Activated naive CD8-positive, alpha-beta T cell treated with anti-CD3 and anti-CD28 coated beads, Interleukin-2, amount 10 ng/mL, durations not matched to agents 7 days and 5 days (primary cell): ENCODE data around the gene CER1. TPM values are rescaled to one million over a fixed set of nuclear protein-coding genes. Genes with fewer than 3 reads are reported as not detected.

Experiments used
- ATAC-seq: fragments of 150-1000 bp; cut with Tn5 transposase; one replicate; pipeline ENCODE4 v1.10.0; 2021; ENCODE audit warnings: low read depth, moderate library complexity
- POLR2A ChIA-PET: fragments of 350-600 bp; sonication (Branson Sonifier 250); formaldehyde crosslinking; loops from one replicate; lab custom pipeline; 2021; ENCODE audit warnings: antibody characterized with exemption; lab: Charles Lee
- DNase-seq: peaks from one replicate; pipeline ENCODE4 v3.0.0; 2021
- H3K27ac Mint-ChIP-seq: one replicate; pipeline ENCODE4 v1.8.0; 2022; ENCODE audit warnings: mild to moderate bottlenecking, mixed read lengths
- H3K27me3 Mint-ChIP-seq: one replicate; pipeline ENCODE4 v1.8.0; 2022; ENCODE audit warnings: mild to moderate bottlenecking, moderate library complexity, mixed read lengths
- H3K36me3 Mint-ChIP-seq: one replicate; pipeline ENCODE4 v1.8.0; 2021; ENCODE audit warnings: mild to moderate bottlenecking, mixed read lengths
- H3K4me1 Mint-ChIP-seq: one replicate; pipeline ENCODE4 v1.8.0; 2021; ENCODE audit warnings: mixed read lengths
- H3K4me3 Mint-ChIP-seq: one replicate; pipeline ENCODE4 v1.8.0; 2022; ENCODE audit warnings: mild to moderate bottlenecking, moderate library complexity, mixed read lengths
- H3K9me3 Mint-ChIP-seq: one replicate; pipeline ENCODE4 v1.8.0; 2021; ENCODE audit warnings: mixed read lengths
- total RNA-seq, 2 experiments: library from RNA; stranded (reverse); gene quantifications; one replicate each; pipeline ENCODE4 v1.2.3, GENCODE V29; 2021

CER1 gene, protein sequence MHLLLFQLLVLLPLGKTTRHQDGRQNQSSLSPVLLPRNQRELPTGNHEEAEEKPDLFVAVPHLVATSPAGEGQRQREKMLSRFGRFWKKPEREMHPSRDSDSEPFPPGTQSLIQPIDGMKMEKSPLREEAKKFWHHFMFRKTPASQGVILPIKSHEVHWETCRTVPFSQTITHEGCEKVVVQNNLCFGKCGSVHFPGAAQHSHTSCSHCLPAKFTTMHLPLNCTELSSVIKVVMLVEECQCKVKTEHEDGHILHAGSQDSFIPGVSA
- total RNA-seq = not detected

DNA sequence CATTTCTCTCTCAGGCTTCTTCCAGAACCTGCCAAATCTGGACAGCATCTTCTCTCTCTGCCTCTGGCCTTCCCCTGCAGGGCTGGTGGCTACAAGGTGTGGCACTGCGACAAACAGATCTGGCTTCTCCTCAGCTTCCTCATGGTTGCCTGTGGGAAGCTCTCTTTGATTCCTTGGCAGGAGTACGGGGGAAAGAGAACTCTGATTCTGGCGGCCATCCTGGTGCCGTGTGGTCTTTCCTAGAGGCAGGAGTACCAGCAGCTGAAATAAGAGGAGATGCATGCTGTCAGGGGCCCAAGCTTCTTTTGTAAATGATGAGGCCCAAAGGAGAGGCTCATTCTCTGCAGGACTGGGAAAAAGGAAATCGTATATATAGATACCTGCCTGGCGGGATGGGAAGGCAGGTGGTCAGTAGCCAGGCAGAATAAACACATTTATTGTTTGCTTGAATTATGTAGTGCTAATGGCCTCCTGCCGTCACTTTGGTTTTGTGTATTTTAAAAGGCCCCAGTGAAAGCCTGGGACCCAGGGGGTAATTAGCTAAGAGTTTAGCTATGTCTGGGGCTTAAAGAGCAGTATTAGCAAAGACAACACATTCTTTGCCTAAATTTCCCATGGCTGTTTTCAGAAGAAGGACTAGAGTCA is at the start of gene CER1:
Gene CER1 (minus strand): TSS at position 343 of the 645 bp plus-strand sequence. CDS start 61 bp downstream, at position 282.
- peaks cover 20% of the 10 kb centered on the region for H3K27me3 Mint-ChIP-seq

DNA sequence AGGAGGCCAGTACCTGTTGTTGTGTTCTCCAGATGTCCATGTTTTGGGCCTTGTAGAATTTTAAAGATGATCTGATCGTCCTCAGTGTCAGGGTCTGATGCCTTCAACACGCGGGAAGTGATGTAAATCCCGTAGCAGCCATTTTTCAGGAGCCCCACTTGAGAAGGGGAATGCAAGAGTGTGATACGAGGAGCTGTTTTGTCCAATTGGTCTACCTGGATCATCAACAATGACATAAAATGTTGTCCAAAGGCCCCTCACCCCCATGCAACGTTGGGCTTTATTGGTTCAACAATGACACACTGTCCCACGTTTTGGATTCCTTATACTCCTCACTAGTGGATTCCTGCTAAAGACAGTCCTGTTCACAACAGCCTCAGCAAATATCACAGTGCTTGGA is 48.1 kb upstream of the CER1 start:
- no peak for DNase-seq
- Mint-ChIP-seq H3K4me3 (no peak overlapping the region), H3K27ac (no peak overlapping the region), H3K27me3 (peaks cover 14% of the 10 kb centered on the region), H3K9me3 (no peaks in the 10 kb centered on the region), H3K4me1 (peaks cover 3% of the 10 kb centered on the region), H3K36me3 (no peaks in the 10 kb centered on the region)
- POLR2A ChIA-PET = no interaction called here
- no peak for ATAC-seq

More for the DNA sequence above, at the start of gene CER1:
- Mint-ChIP-seq H3K9me3 (no peaks in the 10 kb centered on the region), H3K27ac (no peak within 1 kb of the TSS), H3K4me1 (no peaks in the 10 kb centered on the region), H3K36me3 (no peaks in the 10 kb centered on the region), H3K4me3 (no peak within 1 kb of the TSS)
- ATAC-seq (no peak), DNase-seq (no peak)
- POLR2A ChIA-PET = no interaction called here

DNA sequence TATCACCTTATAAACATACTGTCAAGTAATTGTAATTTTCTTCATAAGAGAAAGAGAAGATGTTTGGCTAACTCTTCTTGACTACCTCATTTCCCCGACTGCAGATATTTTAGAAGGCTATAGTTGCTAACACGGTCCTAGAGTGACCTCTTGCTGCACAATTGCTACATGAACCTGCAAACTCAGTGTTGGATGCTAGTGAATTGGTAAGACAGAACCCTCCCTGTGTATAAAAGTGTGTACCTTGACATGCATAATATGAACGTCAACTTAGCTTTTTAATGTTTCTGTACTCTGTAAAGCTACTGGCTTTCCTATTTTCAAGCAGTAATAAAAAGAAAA is 46.7 kb upstream of the CER1 start:
- POLR2A ChIA-PET = no interaction called here
- no peak for DNase-seq
- Mint-ChIP-seq H3K36me3 (no peaks in the 10 kb centered on the region), H3K4me1 (peaks cover 3% of the 10 kb centered on the region), H3K27me3 (peaks cover 16% of the 10 kb centered on the region), H3K9me3 (no peaks in the 10 kb centered on the region), H3K4me3 (no peak overlapping the region), H3K27ac (no peak overlapping the region)
- no peak for ATAC-seq

DNA sequence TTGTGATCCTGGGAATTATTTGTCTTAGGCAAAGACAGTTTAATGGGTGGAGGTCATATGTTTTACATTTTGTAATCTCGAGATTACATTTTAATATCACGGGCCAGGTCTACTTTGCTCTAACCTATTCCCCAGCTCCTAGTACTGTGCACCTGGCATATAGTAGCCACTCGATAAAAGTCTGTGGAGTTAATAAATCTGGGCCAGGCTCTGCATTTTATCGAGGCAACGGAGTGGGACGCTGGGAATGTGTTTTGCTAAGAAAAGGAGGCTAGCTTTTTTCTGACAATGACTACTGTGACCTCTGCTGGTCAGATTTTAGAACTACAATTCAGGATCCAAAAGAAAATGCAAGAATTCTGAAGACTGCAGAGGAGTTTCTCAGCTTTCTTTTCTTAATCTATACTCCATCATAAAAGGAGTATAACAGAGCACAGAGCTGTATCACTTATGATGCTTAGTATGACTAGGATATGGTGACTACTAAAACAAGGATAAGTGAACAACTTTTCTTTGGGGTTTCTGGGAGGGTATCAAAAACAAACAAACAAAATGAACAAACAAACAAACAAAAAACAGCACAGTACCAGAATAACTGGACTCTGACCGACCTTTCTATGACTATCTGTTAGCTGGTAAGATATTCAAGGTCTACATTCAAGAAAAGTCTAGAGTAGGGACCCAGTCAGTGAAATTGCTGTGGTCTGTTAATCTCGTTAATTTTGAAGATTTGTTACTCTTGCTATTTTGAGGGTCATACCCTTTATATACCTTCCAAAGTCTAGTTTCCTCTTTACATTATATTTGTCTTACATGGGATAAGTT is 46.1 kb upstream of the CER1 start:
- POLR2A ChIA-PET = no interaction called here
- Mint-ChIP-seq H3K36me3 (no peaks in the 10 kb centered on the region), H3K9me3 (no peaks in the 10 kb centered on the region), H3K4me3 (no peak overlapping the region), H3K4me1 (peaks cover 3% of the 10 kb centered on the region), H3K27ac (no peak overlapping the region), H3K27me3 (peaks cover 16% of the 10 kb centered on the region)
- ATAC-seq = no peak
- no peak for DNase-seq

DNA sequence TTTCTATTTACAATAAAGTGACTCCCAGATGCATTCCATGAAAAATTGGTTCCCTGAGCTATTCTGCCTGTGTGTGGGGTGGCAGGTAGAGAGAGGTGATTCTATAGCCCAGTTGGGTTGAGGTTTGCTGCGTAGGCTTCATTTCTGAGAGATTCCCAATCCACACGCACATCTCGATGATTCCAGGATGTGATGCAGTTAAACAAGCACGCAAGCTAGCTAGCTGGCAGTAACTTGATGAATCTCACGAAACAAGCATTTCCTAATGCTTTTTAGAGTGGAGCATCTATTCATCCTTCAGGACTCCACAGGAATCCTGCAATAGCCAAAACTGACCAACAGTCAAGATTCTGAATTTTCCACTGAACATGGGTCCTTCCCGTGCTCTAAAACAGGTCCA is 43.8 kb upstream of the CER1 start:
- no peak overlapping the region for H3K27ac Mint-ChIP-seq
- H3K36me3 Mint-ChIP-seq = no peaks in the 10 kb centered on the region
- ATAC-seq (no peak), DNase-seq (no peak)
- peaks cover 3% of the 10 kb centered on the region for H3K4me1 Mint-ChIP-seq
- no peak overlapping the region for H3K4me3 Mint-ChIP-seq
- H3K9me3 Mint-ChIP-seq = no peaks in the 10 kb centered on the region
- H3K27me3 Mint-ChIP-seq = peaks cover 10% of the 10 kb centered on the region
- POLR2A ChIA-PET = no interaction called here

DNA sequence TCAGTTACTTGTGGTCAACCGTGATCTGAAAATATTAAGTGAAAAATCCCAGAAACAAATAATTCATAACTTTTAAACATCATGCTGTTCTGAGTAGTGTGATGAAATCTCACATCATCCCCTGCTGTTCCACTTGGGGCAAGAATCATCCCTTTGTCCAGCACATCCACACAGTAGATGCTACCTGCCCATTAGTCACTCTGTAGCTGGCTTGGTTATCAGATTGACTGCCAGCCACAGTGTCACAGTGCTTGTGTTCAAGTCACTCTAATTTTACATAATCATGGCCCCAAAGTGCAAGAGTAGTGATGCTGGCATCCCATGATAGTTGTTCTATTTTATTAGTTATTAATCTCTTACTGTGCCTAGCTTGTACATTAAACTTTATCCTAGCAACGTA is 39.1 kb upstream of the CER1 start:
- no peak overlapping the region for H3K27ac Mint-ChIP-seq
- ATAC-seq (no peak), DNase-seq (no peak)
- POLR2A ChIA-PET = no interaction called here
- H3K27me3 Mint-ChIP-seq = peaks cover 4% of the 10 kb centered on the region
- no peaks in the 10 kb centered on the region for H3K36me3 Mint-ChIP-seq
- H3K4me1 Mint-ChIP-seq = no peaks in the 10 kb centered on the region
- H3K4me3 Mint-ChIP-seq = no peak overlapping the region
- H3K9me3 Mint-ChIP-seq = no peaks in the 10 kb centered on the region

DNA sequence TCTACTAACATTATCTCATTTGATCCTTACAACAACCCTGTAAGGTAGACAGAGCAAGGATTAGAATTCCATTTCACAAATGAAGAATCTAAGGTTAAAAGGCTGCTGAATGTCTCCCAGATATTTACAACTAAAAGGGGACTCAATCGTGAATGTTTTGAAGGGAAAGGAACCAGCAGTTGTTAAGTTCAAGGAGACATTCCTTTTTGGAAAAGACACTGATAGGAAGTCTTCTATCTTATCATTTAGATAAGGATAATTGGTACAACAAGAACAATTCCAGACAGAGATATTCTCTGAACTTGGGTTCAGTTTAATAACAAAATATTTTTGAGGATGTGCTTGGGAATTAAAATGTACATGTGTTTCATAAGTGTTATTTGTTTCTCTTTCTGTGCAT is 37.5 kb upstream of the CER1 start:
- POLR2A ChIA-PET = no interaction called here
- Mint-ChIP-seq H3K4me3 (no peak overlapping the region), H3K36me3 (no peaks in the 10 kb centered on the region), H3K9me3 (no peaks in the 10 kb centered on the region), H3K27me3 (peaks cover 4% of the 10 kb centered on the region), H3K4me1 (no peaks in the 10 kb centered on the region), H3K27ac (no peak overlapping the region)
- no peak for ATAC-seq
- no peak for DNase-seq

DNA sequence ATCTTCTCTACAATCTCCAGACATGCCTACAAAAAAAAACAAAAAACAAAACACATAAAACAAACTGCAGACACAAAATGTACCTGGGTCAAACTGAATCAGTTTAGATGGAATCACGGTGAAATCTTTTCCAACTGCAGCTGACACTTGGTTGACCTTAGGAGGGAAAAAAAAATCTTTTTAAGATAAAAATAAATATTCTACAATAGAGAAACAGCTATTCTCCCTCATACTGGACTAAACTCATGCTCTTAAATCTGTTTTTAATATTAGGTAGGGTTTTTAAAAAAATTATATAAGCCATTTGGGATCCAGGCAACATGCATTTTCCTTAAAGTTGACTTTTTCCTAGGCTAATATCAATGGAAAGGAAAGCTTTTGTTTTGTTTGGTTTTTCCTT is 33.8 kb upstream of the CER1 start:
- Mint-ChIP-seq H3K4me3 (no peak overlapping the region), H3K27me3 (peaks cover 14% of the 10 kb centered on the region), H3K27ac (no peak overlapping the region), H3K4me1 (no peaks in the 10 kb centered on the region), H3K36me3 (no peaks in the 10 kb centered on the region), H3K9me3 (no peaks in the 10 kb centered on the region)
- DNase-seq = no peak
- ATAC-seq = no peak
- POLR2A ChIA-PET = no interaction called here

DNA sequence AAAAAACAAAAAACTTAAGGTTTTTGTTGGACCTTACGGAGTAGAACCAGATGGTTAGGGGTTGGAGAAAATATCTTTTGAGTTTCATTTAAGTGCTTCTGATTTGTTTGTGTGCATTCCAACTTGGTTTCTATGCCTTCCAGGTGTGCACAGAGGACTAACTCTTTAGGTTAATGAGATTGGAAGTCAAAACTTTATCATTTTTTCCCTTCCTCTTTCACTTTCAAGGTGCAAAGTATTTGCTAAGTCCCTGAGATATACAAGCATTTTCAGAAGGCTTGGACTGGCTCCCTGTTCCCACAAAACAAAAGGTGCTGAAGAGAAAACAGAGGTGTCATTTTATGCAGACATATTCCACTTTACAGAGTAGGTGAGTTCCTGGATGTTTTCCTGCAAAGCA is 30.3 kb upstream of the CER1 start:
- H3K36me3 Mint-ChIP-seq = no peaks in the 10 kb centered on the region
- H3K27ac Mint-ChIP-seq = no peak overlapping the region
- no peak for DNase-seq
- ATAC-seq = no peak
- H3K4me1 Mint-ChIP-seq = no peaks in the 10 kb centered on the region
- H3K4me3 Mint-ChIP-seq = no peak overlapping the region
- H3K27me3 Mint-ChIP-seq = peaks cover 26% of the 10 kb centered on the region
- POLR2A ChIA-PET = no interaction called here
- H3K9me3 Mint-ChIP-seq = no peaks in the 10 kb centered on the region

DNA sequence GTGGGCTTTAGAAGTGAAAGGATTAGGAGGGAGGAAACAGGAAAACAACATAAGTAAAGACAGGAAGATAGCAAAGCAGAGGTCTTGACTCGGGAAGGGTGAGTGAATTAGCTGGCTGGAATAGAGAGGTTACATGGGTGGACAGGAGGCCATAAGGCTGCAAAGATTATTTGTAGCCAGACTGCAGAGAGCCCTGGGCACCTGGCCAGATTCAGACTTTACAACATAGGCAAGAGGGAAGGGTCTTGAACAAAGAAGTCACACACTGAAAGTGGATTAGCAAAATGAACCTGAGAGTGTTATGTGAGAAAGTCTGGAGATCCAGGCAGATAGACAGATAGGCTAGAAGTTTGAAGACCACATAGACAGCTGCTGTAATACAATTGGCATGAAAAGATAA is 29.7 kb upstream of the CER1 start:
- Mint-ChIP-seq H3K4me3 (no peak overlapping the region), H3K27ac (no peak overlapping the region), H3K4me1 (no peaks in the 10 kb centered on the region), H3K9me3 (no peaks in the 10 kb centered on the region), H3K36me3 (no peaks in the 10 kb centered on the region), H3K27me3 (peaks cover 26% of the 10 kb centered on the region)
- DNase-seq (no peak), ATAC-seq (no peak)
- POLR2A ChIA-PET = no interaction called here

DNA sequence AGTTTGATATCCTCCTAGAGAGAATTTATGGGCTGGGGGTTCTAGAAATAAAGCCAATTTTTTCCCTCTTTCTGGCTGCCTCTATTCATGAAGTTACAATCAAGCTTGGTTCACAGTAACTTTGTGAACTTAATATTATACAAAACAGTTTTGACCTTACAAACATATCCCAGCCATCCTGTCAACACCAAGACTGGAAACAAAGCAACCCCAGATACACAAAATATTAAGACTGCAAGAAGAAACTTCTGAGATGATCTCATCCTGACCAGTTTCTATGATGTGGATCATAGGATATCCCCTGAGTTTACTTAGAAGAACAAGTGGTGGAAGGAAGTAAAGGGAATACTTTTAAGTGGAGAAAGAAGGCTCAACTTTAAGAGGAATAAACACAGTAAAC is 28.3 kb upstream of the CER1 start:
- no peak overlapping the region for H3K4me3 Mint-ChIP-seq
- POLR2A ChIA-PET = no interaction called here
- peaks cover 26% of the 10 kb centered on the region for H3K27me3 Mint-ChIP-seq
- DNase-seq (no peak), ATAC-seq (no peak)
- H3K36me3 Mint-ChIP-seq = no peaks in the 10 kb centered on the region
- no peaks in the 10 kb centered on the region for H3K9me3 Mint-ChIP-seq
- no peaks in the 10 kb centered on the region for H3K4me1 Mint-ChIP-seq
- H3K27ac Mint-ChIP-seq = no peak overlapping the region

DNA sequence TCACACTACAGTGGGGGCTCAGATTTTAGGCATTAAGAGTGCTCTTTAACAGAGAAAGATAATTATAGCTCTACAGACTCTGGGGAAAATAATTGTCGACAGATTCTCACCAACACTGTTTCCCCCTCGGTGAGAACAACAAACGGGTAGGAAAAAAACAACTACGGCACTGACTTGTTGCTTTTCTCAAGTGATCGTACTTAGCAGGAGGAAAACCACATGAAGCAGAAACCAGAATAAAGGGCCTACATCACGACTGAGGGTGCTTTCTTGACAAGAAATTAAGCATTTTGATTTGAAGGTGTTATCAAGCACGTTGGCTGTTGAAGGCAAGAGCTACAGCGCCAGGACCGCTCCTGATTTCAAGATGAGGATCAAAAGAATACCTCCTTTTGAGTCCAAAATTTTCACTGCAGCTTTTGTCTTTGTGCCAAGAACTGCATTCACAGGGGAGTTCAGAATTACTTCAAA is 27.2 kb upstream of the CER1 start:
- no peak overlapping the region for H3K27ac Mint-ChIP-seq
- no peaks in the 10 kb centered on the region for H3K9me3 Mint-ChIP-seq
- H3K4me1 Mint-ChIP-seq = no peaks in the 10 kb centered on the region
- no peak for DNase-seq
- no peak for ATAC-seq
- no peaks in the 10 kb centered on the region for H3K36me3 Mint-ChIP-seq
- peaks cover 27% of the 10 kb centered on the region for H3K27me3 Mint-ChIP-seq
- H3K4me3 Mint-ChIP-seq = no peak overlapping the region
- POLR2A ChIA-PET = no interaction called here

DNA sequence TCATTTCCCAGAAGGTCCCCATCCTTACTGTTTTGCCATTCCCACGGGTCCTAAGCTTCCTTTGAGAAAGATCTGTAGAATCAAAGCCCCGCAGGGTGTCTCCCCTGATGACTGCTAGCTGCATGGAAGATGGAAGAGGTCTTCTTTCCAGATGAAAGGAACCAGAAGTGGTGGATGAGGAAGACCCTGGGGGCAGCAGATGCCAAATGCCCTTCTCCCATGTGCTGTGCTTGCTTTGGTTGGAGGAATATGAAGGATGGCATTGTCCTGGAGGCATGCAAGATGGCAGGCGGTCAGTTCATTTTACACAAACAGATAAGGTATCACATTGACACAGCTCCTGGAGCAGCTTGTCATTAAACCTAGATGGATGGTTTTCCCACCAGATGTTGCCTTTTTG is 25.8 kb upstream of the CER1 start:
- Mint-ChIP-seq H3K9me3 (no peaks in the 10 kb centered on the region), H3K4me3 (no peak overlapping the region), H3K27ac (no peak overlapping the region), H3K36me3 (no peaks in the 10 kb centered on the region), H3K27me3 (peaks cover 20% of the 10 kb centered on the region), H3K4me1 (no peaks in the 10 kb centered on the region)
- ATAC-seq (no peak), DNase-seq (no peak)
- POLR2A ChIA-PET = no interaction called here

DNA sequence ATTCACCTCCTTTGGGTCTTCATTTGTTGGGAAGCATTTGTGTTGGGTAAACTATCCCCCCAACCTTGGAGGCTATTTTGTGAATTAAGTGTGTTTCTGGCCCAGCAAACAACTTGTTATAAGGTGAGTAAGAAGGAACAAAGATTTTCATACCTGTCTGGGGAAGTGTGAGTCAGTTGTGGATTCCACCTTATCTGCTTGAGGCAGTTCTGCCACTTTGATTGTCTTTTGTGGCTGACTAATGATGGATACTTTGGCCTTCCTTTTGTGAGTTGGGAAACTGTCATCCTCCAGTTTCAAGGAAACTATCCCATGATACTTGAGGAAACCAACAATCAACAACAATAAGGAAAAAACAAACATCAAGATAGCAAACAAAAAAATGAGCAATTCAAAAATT is 24.6 kb upstream of the CER1 start:
- Mint-ChIP-seq H3K4me3 (no peak overlapping the region), H3K36me3 (no peaks in the 10 kb centered on the region), H3K4me1 (no peaks in the 10 kb centered on the region), H3K27me3 (peaks cover 20% of the 10 kb centered on the region), H3K27ac (no peak overlapping the region), H3K9me3 (no peaks in the 10 kb centered on the region)
- ATAC-seq = no peak
- POLR2A ChIA-PET = no interaction called here
- no peak for DNase-seq
